Stimulated activated CD4-positive, alpha-beta T cell treated with anti-CD3 and anti-CD28 coated beads, TNF-alpha, amount 100 ng/mL, for 4 hours (primary cell): Measurements from ENCODE around the gene KIAA1671.
"Not testable (repeated sequence)": the region's sequence is repeated elsewhere in the genome, so short reads cannot be mapped to it uniquely, and the experiment has no call there.

Source experiments
- DNase-seq, 3 experiments: peaks; one replicate each; pipeline ENCODE4 v3.0.0-alpha.2; 2020; ENCODE audit warnings: low read depth in 3 of 3

The KIAA1671 gene

DNA sequence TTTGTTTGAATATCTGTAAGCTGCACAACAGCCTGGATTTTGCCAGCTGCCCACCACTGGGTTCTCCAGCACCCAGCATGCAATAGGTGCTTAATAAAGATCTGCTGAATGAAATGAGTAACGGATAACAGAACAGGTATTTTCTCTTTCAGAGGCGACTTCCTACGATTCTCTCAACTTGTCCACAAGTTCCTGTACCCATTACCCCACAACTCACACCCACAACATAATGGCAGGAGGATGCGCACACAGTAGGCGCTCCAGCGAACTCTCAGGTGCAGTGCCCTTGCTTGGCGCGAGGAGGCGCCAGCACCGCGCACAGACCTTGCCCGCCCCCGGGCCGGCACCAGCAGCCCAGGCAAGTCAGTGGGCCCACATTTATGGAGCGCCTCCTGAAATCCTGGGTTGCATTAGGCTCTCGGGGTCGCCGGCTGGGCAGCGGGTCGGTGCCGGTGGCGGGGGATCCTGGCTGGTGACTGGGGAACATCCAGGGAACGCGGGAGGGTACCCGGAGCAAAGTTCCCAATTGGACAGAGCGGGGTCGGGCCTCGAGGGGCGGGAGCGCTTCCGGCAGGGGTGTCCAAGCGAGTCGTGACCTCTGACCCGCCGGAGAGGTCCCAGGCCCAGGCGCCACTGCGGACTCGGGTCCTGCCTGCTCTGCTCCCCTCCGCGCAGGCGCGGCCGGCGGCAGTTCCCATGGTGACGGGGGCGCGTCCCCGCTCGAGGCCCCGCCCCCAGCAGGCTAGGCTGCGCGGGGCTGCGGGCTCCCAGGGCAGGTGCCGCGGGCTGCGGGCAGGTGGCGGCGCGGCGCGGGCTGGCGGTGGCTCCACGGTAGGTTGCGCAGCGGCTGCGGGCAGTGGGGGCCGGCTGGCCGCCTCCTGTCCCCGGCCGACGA, at the start of gene KIAA1671:
KIAA1671 (plus strand) TSS at position 775 of the 895 bp plus-strand sequence. CDS start 75,284 bp downstream, outside the sequence.
- peak; percentile 74 to 84 (median 80) for DNase-seq

DNA sequence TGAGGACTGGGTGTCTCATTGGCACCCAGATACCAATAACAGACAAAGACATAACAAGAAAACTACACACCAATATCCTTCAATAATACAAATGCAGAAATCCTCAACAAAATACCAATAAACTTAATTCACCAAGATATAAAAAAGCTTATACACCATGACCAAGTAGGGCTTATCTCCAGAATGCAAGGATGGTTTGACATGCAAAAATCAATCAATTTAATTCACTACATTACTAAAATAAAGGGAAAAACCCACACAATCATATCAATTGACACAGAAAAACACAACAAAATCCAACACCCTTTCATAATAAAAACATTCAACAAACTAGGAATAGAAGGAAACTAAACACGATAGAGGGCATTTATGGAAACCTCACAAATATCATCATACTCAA, 46.6 kb upstream of the KIAA1671 start:
- no peak for DNase-seq

DNA sequence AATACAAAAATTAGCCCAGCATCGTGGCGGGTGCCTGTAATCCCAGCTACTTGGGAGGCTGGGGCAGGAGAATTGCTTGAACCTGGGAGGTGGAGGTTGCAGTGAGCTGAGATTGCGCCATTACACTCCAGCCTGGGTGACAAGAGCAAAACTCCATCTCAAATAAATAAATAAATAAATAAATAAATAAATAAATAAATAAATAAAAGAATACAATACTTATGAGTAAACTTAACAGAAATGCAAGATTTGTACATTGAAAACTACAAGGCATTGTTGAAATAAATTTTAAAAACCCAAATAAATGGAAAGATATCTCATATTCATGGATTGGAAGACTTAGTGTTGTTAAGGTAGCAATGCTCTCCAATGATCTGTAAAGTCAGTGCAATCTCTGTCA, 45.4 kb upstream of the KIAA1671 start:
- DNase-seq = not testable (repeated sequence)

DNA sequence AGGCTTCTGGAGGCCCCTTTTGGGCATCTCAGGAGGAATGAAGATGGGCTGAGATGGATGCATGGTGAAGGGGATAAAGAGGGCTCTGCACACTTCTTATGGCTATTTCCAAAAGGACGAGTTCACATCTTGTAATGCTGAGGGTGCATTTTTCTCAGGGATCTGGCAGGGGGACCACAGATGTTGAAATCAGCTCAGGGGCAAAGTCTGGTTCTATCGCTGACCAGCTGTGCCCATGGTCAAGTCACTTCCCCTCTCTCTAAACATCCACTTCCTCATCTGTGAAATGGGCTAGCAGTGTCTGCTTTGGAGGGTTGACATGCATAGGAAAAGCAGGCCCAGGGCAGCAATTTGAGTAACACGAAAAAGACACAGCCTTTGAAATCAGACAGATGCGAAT, 32.5 kb upstream of the KIAA1671 start:
- DNase-seq = no peak

DNA sequence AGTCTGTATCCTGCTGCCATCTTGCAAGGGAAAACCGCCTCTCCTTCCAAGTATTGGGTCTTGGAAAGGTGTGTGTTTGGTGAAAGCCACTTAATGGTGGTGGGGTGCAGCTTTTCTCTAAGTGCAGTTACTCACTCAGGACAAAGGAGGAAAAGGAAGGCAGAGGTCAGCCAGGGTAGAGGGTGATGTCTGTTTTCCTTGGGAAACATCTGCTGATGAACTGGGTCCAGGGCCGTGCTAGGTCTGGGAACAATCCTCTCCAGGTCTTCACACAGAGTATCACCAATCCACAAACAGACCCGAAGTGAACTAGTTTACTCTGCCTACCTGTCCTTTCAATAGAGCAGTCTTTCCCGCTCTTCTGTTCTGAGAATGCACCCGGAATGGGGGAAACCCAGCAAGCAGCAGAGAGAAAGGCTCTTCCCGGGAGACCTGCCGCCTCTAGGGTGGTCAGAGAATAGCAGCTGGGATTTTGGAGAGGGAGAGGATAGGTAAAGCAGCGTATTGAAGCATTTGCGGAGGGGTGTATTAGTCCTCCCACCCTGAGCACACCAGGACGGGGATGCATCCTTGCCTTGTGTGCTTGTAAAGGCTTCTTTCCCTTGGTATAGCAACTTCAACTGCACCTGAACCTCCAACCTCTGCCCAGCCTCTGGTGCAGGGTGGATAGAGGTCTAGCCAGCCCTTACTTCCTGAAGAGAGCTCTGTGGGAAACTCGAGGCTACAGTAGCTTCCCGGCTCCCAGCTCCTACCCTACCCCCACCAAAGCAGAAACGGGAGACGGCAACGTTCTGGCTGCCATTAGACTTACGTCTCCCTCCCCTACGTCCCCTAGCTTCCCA, 26.7 kb upstream of the KIAA1671 start:
- DNase-seq = no peak

DNA sequence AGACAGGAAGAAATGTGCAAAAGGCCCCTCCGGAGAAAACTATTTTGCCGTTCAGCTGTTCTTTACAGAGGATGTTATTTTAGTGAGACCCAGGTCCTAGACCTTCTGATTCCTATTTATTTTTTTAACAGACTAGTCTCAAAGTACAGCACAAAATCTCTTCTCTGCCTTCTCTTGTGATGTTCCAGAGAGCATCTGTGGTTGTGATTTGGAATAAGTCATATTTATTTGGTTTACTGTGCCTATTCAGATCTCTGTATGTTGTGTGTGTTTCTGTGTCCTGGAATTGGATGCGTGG, 26.1 kb upstream of the KIAA1671 start:
- DNase-seq = no peak

DNA sequence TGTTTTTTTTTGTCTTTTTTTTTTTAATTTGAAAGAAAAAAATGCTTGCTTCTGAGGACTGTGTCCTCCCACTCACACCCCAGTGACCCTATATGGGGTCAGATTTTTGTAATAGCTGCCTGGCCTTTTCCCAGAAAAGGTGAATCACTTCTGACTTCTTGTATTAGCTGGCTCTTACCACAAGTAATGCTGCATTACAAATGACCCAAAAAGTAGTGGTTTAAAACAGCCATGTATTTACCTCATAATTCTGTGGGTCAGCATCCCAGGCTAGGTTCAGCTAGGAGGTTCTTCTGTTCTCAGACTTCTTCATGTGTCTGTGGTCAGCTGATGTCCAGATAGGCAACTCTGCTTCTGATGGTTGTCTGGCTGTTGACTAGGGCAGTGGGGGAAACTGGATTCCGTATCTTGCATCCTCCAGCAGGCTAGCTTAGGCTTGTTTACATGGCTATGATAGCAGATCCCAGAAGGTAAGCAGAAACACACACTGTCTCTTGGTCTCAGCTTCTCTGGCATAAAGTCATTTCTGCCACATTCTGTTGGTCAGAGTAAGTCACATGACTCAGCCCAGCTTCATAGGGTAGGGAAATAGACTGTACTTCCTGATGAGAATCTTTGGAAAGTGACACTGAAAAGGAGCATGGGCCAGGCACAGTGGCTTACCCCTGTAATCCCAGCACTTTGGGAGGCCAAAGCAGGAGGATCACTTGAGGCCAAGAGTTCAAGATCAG, 25.5 kb upstream of the KIAA1671 start:
- DNase-seq = no peak

DNA sequence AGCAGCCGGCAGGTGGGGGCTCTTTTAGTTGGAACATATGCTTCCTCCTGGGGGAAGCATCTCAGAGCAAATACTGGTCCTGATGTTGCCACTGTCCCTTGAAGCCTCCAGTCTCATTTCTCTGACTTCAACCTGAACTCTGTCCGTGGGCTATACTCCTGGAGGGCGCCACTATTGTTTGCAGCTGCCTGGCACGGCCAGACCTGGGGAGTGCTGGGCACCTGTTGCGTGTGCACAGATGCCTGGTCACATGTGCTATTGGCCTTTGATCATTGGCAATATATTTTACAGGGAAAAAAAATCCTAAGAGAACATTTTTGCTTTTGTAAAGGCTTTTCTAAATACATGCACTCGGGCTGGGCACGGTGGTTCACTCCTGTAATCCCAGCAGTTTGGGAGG, 24.2 kb upstream of the KIAA1671 start:
- DNase-seq = no peak

DNA sequence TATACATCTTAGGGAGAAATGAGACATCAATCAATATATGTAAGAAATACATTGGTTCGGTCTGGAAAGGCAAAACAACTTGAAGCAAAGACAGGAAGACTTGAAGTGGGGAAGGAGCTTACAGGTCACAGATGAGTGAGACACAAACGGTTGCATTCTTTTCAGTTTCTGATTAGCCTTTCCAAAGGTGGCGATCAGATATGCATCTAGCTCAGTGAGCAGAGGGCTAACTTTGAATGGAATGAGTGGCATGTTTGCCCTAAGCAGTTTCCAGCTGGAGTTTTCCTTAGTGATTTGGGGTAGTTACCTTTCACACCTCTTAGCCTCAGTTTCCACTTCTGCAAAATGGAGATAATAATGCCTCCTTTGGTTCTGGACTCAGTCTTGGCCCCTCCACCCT, 21.8 kb upstream of the KIAA1671 start:
- no peak for DNase-seq

DNA sequence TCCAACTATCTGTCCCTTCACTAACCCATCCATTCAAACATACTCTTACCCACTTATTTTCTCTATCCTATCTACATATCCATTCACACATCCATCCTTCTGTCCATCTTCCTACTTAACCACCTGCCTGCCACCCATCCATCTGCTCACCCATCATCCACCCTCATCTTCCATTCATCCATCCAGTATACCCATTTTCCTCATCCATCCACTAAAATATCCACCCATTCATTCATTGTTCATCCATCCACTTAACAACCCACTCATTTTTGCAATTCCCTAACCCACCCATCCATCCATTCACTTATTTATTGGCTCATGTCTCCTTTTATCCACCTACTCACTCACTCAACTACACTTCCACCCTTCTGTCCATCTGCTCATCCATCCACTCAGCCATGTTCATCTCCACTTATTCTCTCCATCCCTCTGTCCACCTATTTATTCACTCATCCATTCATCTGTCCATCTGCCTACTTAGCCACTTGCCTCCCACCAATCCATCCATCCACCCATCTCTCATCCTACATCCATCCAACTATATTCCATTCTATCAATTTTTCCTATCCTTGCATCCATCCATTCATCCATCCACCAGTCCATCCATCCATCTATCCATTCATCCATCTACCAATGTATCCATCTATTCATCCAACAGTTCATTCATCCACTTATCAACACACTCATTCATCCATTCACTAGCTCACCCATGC, 16.6 kb upstream of the KIAA1671 start:
- DNase-seq = no peak

DNA sequence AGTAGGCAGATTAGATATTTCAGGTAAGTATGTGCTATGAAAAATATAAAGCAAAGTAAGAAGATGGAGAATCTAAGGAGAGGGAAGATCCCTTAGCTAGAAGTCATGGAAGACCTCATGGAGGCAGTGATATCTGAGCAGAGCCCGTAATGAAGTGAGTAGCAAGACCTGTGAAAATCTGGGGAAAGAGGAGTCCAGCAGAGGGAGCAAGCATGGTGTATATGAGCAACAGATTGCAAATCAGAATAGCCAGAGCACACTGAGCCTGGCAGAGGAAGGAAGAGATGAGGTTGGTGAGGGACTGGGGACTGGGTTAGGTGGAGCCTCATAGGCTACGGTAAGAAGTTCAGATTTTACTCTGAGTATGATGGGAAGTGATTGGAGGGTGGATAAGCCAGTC, 15.4 kb upstream of the KIAA1671 start:
- DNase-seq = no peak

DNA sequence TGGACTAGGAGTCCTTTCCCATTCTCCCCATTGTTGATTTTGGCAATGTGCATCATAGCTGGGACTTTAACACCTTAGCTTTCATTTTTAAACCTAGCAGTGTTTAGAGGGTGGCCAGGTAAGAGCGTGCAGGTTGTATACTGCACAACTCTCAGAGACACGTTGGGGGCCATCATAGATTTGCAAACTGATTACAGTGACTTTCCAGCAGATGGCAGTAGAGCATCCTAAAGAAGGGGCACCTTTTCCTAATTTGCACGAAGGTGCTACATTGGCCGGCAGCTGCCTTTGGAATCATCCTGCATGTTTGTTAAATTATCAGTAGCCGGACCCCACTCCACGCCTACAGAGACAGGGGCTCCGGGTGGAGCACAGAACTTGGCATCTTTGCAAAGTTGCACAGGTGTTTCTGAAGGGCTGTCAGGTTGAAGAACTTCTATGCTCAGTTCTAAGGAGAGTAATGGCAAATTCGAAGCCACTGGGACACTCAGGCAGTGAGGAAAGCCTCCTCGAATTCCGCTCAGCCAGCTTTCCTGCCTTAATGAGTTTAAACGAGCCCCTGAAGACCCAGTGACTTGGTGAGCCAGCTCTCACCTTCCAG, 13.7 kb upstream of the KIAA1671 start:
- DNase-seq = peak in 1 of 3 experiments; percentile 4

DNA sequence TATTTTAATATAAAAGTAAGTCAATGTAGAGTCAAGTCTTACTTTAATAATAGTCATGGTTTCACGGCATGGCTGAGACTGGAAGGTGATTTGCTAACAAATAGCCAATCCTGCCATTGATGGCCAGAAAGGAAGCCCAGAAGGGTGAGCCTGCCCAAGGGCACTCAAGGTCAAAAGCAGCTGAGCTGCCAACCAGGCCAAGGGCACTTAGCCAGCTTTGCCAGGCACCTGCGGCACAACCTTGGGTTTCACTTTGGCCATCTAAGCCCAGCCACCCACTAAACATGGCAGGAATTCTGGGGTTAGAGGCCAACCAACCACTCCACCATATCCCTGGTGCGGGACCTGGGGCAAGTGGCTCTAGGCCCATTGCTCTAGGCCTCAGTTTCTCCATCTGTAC, 10.2 kb upstream of the KIAA1671 start:
- DNase-seq = no peak

DNA sequence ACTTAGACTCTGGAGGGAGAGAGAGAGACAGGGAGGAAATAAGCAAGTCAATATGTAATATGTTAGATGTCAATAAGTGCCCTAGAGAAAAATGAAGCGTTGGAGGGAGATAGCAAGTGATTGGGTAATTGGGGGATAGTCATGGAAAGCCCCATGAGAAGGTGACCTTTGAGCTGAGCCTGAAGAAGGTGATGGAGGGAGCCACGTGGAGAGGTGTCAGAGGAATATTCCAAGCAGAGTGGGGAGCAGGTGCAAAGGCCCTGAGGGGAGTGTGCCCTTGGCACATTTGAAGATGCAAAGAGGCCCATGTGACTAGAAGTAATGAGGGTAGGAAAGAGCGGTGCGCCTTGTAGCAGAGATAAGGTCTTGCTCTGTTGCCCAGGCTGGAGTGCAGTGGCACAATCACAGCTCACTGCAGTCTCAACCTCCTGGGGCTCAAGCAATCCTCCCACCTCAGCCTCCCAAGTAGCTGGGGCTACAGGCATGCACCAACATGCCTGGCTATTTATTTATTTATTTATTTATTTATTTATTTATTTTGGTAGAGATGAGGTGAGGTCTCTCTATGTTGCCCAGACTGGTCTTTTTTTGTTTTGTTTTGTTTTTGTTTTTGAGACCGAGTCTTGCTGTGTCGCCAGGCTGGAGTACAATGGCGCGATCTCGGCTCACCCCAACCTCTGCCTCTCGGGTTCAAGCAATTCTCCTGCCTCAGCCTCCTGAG, 8.1 kb upstream of the KIAA1671 start:
- DNase-seq = no peak

DNA sequence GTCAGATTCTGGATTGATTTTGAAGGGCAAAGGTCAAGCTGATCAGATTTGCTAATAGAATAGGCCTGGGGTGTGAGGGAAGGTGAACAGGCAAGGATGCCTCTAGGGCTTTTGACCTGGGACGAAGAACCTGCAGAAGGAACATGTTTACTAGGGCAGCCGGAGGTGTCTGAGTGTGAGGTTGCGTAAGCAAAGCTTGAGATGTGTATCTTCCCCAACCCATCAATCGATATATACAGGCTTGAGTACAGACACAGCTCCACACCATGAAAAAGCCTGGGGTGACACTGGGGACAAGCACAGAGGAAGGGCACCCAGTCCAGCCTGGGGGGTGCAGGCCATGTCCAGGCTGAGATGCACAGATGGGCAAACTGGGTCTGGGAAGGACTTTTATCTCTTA, 7.1 kb upstream of the KIAA1671 start:
- DNase-seq = no peak

DNA sequence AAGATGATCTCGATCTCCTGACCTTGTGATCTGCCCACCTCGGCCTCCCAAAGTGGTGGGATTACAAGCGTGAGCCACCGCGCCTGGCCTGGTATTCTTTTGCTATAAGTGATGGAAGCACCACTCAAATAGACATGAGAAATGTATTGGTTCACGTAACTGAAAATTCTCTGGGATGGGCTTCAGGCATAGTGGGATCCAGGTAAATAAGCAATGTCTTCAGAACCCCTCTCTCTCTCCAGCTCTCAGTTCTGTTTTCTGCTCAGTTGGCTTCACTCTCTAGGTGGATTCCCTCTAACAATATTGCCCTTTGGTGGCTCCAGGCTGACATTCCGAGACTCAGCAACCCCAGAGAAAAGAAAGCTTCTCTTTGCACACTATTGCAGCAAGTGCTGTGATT, 5.1 kb upstream of the KIAA1671 start:
- DNase-seq = no peak

DNA sequence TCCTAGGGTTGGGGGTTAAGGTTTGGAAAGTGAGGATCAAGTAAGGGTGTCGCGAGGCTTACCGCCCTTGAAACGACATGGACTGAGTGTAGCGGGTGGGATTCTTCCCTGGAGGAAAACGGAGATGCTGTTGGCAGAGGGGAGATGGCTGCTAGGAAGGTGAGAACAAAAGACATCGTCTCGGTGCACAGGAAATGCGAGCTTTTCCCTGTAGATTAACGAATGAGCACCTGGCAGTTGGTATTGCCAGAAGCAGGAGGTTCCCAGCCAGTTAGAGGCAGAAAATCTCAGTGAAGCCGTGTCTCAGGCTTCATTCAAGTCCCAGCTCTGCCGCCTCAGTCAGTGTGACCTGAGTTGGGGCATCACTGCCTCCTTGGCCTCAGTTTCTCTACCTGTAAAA, 4.6 kb upstream of the KIAA1671 start:
- no peak for DNase-seq

DNA sequence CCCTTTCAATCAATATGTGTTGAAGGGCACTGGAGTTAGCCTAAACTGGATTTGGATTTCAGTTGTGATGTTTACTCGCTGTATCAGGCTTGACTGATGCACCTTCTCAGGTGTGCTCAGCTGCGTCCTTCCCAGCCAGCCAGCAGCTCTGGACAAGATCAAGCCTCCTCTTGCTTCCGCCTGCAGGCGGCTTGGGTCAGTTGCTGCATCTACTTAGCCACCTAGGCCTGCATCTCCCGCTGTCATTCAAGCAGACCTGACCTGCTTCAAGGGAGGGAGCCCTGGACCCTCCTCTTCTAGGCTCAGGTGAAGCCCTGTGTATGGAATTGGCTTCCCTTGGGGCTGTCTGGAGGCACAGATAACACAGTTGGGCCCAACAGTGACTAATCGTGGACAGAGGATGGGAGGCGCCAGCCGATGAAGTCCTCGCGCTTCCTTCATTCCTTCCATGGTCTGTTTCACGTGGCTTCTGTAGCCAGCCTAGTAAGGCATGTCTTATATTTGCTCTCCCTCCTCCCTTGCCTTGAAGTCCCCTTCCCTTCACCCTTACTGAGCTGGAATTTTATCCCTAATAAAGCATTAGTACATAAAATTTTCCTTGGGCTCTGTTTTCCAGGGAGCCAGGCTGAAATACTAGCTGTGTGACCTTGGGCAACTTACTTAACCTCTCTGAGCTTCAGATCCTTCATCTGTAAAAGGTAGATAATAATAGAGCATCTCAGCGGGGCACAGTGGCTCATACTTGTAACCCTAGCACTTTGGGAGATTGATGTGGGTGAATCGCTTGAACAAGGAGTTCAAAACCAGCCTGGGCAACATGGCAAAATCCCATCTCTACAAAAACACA, 3.9 kb upstream of the KIAA1671 start:
- no peak for DNase-seq

DNA sequence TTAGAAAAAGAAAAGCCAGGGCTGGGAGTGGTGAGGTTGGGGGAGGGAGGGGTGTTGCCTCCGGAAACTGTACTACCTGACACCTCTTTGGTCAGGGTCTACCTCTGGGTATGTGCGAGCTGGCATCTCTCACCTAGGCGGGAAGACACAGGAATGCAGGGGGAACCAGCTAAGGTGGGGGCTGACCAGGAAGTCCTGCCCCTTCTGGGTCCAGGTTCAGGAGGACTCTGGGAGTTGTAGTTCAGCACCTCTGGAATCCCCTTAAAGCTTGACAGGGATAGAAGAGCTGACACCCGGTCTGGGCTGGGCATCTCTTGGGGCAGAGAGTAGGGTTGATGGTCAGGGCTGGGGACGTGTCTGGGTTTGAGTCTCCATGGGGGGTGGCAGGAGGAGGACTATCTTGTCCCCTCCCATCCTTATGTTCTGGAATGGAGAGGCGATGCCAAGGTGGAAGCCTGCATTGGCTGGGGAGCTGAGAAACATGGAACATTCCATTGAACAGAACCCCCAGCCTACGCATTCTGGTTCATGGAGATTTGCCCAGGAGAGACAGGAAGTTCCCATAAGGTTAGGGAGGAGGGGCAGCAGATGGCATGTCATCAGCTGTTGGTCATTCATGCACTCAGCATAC, 2.1 kb upstream of the KIAA1671 start:
- no peak for DNase-seq
